T1000 (cell line): ENCODE measurements around the gene TREX2.

Experiments
- DNase-seq: peaks from one replicate; lab custom pipeline; 2025; ENCODE audit warnings: mixed read lengths; lab: John Stamatoyannopoulos, UW

The TREX2 gene, protein sequence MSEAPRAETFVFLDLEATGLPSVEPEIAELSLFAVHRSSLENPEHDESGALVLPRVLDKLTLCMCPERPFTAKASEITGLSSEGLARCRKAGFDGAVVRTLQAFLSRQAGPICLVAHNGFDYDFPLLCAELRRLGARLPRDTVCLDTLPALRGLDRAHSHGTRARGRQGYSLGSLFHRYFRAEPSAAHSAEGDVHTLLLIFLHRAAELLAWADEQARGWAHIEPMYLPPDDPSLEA

DNA sequence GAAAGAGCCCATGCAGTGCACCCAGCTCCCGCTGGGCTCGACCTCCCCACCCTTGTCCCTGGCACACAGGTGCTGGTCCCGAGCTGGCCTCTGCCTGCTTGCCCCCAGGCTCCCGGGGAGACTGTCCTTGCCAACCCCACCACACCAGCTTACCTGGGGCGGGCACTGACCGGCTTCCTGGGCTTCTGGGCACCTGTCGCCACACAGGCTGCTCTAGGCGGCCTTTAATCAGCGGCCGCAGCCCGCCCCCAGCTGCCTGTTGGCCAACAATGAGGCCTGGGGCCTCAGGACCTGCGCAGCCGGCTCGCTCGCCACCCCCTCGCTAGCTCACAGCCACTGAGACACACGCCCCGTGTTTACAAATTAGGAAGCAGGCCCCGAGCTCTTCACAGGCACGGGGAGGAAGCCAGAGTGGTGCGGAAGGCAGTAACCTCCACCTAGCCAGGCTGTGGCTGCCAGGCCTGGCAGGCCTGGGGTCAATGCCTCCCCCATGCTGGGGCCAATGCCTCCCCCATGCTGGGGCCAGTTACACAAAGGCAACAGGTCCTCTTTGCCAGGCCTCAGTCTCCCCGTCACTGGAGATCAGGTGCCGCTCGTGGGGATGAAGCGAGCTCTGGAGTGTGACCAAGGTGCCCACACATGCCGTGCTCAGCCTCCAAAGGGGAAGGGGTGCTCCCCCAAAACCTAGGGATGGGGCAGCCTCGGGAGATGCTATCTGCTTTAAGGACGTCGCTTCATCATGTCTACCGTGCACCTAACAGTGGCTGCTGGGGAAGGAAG, at the start of gene TREX2:
Gene TREX2, minus strand, starts transcription at position 201 of the 780 bp plus-strand sequence. CDS start 626 bp downstream, outside the sequence.
- no peak for DNase-seq

DNA sequence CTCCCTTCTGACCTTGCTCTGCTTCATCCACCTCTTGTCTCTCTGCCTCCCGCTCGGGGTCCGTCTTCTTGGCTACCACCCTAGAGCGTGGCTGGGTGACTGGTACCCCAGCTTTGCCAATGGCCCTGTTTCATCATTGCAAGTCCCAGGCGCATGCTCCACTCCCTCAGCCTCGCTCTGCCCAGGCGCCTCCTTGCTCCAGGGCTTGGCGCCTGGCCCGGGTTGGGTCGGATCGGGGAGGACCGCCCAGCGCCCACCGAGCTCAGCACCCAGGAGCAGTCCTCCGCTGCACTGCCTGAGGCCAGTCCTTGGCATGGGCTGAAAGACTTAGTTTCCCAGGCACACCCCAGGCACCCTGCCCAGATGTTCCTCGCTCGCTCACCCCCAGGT, 49.5 kb upstream of the TREX2 start:
- DNase-seq = no peak

DNA sequence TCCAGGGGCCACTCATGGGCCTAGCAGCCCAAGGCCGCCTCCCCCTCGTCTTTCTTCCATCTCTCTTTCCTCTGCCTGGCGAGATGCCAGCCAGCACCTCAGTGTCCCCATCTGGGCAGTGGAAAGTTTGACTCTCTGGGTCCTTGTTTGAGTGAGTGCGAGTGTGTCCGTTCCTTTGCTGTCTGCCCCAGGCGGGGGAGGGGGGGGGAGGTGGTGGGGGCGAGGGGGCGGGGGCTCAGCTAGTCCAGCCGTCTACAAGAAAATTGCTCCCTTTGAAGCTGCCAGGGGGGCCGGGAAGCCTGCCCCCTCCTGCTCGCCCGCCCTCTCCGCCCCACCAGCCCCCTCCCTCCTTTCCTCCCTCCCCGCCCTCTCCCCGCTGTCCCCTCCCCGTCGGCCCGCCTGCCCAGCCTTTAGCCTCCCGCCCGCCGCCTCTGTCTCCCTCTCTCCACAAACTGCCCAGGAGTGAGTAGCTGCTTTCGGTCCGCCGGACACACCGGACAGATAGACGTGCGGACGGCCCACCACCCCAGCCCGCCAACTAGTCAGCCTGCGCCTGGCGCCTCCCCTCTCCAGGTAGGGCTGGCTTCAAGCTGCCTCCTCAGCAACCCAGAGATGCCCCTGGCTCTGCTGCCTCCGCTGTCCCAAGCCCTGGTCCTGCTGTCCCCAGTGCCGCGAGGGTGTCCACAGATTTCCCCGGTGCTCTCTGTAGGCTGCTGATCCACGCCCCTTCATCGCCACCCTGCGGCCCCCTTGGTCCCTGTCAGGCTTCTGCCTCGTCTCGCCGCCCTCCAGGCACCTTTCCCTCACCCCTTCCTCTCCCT, 48.9 kb upstream of the TREX2 start, which contains the start of gene BGN:
Gene BGN, plus strand, starts transcription at position 440 of the 821 bp plus-strand sequence. CDS start 9,652 bp downstream, outside the sequence.
- no peak for DNase-seq

DNA sequence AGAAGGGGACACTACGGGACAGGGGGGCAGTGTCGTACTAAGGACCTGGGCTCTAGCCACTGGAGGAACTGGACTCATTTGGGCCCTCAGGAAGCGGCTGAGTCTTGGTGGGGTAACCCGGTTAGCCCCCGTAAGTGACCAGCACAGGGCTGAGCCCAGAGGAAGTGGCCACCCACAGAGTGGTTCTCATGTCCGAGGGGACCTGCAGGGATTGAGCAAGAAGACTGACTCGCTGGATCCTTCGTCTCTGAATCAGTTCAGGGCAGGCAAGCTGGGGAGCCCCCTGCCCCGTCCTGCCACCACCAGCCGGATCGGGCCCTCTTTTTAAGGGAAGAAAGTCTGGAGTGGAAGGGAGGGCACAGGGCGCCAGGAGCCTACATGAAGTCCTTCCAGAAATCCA, 48.2 kb upstream of the TREX2 start:
- DNase-seq = no peak

DNA sequence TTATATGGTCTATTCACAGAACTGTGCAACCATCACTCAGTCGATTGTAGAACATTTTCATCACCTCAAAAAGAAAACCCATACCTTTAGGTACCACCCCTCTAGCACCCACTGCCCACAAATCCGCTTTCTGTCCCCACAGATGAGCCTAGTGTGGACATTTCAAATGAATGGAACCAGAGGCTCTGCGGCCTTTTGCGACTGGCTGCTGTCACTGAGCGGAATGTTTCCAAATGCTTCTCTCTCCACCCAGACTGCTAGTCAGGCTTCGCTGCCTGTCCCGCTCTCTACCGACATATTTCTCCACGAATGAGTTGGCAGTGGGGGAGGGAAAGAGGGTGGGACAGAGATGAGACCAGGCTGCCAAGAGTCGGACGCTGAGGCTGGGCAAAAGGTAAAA, 47.2 kb upstream of the TREX2 start:
- DNase-seq = no peak

DNA sequence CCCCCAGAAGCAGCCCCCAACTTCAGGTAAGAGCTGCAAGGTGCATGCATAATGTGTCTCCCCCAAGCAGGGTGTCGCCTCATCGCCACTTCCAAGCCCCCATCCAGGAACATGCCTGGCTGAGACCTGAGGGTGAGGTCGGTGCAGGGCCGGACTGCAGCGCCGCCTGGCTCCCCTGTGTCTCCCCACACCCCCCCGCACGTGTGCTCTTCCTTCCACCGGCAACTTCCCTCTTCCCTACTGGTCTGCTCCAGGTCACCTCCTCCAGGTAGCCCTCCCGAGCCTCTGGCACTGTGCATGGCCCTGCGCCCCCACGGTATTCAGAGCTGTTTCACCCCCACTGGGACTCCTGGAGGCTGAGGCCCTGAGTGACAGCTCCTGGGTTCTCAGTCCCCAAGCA, 46.7 kb upstream of the TREX2 start:
- no peak for DNase-seq

DNA sequence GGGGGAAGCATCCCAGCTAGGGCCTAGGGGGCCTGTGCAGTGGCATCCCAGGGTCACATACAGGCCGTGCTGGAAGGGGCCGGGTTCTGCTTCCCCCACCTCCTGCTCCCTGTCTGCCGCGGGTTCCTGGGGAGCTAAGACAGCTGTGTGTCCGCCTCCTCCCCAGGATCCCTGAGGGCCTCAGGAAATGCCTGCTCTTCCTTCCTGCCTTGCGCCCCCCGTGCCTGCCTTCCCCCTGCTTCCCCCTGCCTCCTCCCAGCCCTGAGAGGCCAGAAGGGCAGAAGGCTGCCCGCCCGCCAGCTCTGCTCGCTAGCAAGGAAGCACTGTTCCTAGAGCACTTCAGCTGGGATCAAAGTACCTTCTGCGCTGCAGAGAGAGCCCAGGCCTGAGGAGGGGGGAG, 46.1 kb upstream of the TREX2 start:
- no peak for DNase-seq

DNA sequence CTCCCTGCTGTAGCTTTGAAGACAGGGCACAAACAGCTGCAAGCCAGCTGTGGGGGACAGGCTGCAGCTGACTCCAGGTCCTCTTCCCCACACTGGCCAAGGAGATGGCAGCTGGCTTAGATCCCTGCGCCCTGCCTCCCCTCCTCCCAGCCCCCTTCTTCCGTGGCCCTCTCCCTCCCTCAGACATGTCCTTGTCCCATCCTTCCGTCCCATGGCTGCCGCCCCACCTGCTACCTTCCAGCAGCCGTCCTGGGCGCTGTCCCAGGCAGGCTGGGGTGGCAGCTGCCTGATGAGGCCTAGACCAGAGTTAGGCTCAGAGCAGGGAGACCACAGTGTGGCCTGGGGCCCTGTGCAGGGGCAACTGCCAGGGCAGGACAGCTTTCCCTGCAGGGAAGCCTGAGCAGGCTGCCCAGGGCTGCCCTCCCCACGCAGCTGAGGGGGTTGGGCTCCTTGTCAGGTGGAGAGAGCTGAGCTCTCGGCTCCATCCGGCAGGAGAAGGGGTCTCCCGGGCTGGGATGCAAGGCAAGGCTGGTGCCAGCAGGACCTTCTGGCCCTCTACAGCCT, 45.6 kb upstream of the TREX2 start:
- no peak for DNase-seq

DNA sequence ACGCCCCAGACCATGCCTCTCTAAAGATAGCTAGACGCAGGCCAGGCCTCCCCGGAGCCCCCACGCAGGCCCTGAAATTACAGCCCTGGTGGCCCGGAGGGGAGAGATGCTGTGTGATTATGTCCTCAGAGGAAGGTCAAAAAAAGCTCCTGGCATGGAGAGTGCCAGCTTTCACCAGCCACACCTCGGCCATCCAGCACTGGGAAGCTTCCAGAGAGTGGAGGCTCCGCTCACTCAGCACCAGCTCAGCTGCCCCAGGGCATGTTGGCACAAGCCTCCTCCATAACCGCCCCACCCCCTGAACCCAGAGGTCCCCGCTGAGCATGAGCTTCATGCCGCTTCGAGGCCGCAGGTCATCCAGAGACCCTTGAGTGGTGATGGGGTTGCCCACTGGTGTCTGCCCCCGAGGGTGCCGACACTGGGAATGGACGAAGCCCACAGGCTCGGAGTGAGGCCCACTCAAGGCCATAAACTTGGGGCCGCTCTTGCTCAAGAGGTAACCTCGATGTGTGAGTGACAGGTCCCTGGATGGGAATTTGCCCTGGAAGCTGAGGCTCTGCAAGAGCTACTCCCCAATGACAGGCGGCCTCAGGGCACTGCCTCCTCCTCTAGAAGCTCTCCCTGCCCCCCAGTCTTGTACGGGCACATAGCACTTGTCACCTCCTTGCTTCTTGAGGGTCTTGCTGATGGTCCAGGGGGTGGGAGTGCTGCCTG, 44.5 kb upstream of the TREX2 start:
- no peak for DNase-seq

DNA sequence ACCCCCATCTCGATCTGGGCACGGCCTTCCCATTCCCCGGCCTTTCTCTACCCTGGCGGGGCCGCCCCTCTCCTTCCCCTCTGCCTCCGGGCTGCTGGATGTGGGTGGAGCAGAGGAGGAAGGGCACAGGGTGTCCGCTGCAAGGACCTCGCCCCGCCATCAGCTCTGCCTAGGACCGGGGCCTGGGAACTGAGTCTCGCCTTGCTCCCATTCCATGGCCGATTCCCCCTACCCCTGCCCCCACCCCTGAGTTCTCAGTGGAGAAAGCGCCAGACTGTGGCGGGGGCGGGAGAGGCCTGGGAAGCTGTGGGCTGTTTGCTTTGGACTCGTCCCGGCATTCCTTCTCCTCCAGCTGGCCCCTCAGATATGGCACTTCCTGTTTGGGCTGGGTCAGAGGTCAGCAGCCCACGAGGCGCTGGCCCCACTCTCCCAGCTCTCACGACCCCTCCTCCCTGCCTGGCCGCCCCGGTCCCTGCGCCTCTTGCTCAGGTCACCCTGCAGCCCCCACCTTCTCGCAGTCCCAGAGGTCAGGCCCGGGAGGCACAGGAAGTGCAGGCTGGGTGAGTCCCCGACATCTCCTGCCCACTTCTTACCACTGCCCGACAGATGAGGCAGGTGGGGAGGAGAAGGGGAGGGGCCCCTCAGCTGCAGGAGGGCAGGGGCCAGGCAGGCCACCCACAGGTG, 42.5 kb upstream of the TREX2 start:
- no peak for DNase-seq

DNA sequence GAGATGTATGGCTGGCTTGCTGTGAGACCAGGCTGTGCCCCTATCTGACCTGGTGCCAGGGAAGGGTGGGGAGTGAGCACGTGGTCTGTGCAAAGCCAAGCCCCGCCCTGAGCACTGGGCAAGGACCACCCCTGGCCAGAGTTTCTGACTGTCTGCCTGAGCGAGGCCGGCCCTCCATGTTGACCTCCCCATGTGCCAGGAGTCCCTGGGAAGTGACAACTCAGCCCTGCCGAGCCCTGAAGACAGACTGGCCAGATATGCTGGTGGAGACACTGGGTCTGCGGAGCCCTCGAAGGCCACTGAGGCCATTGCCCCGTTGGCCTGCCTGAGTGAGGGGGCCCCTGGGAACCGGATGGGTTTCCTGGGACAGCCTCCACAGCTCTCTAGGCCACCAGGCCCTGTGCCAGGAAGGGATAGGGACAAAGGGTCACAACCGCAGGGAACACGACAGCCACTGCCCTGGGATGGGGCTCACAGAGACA, 41.8 kb upstream of the TREX2 start:
- DNase-seq = no peak

DNA sequence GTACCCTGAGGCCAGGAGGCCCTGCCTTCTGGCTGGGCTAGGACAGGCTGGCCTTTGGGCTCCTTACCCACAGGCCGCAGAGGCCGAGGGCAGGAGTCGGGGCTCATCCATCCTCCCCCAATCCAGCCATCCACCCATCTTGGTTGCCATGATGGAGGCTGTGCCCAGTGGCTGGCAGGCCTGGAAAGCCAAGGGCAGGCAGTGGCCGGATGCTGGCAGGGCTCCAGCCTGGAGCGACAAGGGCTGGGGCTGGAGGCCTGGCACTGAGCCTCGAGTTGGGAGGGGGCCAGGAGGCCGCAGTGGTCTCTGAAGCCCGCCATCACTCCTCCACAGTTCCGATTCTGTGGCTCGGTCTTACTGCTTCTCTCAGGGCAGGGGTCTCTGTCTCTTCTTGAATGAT, 40.3 kb upstream of the TREX2 start:
- no peak for DNase-seq

DNA sequence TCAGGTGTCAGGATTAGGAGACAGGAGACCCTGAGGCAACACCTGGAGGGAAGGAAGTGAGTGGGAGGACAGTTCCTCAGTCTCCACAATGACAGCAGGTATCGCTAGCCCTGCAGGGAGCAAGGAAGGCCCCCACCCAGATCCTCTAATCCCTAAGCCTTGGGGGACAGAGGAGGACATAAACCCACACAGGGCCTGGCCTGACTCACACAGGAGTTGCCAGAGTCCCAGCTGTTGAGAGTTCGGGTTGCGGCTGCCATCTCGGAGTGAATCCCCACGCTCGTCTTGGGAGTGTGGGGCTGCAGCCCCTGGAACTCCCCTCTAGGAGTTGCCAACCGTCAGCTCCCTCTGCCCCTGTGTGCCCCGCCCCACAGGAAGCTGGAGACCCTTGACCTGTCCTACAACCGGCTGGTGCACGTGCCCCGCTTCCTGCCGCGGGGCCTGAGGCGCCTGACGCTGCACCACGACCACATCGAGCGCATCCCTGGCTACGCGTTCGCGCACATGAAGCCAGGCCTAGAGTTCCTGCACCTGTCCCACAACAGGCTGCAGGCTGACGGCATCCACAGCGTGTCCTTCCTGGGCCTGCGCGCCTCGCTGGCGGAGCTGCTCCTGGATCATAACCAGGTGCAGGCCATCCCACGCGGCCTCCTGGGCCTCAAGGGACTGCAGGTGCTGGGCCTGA, 39.7 kb upstream of the TREX2 start:
- DNase-seq = no peak

DNA sequence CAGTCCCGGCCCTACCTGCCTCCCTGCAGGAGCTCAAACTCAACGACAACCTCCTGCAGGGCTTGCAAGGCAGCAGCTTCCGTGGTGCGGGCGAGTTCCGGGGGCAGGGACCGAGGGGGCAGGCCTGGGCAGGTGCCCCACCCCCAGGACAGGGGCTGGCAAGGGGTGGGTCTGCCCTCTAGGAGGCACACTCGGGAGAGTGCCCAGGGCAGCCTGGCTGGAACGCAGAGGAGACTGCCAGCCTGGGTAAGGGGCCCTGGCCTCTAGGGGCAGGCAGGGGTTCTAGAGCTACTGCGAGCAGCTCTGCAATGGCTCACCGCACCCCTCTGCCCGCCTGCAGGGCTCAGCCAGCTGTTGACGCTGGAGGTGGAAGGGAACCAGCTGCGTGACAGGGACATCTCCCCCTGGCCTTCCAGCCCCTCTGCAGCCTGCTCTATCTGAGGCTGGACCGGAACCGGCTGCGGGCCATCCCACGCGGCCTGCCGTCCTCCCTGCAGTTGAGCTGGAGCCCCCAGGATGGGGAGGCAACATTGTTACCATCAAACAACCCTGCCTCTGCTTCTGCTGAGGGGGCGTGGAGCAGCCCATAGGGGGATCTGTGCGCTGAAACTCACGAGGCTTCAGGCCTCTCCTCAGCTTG, 36.6 kb upstream of the TREX2 start:
- DNase-seq = no peak

DNA sequence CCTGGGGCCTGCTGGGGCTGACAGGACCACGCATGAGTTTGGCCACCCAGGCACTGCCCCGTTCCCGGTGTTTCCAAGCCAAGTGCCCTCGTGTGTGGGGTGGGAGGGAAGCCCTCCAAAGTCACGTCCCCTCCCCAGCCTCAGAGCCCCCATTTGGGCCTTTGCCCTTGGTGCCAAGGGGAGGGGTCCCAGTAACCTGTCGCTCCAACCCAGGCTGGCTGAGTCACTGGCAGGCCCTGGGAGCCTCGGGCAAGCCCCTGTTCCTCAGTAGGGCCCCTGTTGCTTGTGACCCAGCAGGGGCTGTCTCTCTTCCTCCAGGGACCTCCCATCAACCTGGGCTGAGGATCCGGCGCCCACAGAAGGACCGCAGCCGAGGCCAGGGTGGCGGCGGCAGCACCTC, 35.2 kb upstream of the TREX2 start:
- DNase-seq = no peak

DNA sequence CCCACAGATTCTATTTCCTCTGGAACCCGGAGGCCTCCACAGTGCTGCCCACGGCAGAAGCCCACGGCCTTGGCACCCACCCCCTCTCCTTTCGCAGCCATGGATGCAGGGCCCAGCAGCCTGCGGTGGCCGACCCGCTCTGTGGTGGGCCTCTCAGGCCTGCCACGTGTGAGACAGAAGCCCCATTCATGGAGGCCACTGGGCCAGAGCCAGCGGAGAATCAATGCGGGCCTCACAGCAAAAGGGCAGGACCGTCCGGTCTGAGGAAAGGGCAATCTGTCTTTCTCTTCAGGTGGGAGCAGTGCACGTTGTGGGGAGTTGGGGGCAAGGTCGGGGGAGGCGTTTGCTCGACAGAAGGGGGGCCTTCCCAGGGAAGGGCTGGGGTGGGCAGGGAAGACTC, 32.9 kb upstream of the TREX2 start:
- DNase-seq = no peak

DNA sequence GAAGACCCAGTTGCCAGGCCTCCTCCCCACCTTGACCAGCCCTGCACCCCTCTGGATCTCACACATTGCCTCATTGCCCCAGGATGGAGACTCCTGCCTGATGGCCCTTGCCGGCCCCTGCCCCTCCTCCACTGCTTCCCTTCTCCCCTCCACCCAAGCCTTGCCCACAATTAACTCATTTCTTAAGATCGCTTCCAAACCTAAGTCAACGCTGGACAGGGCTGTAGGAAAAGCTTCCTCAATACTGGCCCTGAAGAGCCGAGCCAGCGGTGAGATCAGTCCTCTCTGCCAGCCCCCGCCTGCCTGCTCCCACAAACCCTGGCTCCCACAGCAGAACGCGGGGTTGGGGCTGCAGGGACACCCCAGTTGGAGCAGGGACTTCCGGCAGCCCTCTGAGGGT, 32.0 kb upstream of the TREX2 start:
- no peak for DNase-seq

DNA sequence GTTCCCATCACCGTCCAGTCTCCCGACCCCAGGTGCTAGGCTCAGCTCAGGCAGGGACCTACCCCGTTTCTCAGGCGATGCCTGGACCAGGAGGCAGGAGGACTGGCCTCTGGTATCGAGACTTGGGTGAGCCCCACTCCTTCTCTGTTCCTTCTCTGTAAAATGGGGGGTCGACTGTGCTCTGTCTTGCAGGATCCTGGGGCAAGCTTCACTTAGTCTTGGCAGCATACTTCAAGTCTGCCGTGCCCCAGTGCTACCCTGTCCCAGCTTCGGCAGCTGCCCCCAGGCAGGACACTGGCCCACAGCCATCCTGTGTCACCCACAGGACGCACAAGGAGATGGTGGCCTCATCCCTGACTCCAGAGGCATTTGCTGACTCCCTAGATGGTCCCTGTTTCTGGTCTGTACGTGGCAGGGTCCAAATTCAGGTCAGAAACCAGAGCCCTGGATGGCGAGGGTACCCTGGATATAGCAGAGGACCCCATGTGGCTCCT, 31.6 kb upstream of the TREX2 start:
- no peak for DNase-seq

DNA sequence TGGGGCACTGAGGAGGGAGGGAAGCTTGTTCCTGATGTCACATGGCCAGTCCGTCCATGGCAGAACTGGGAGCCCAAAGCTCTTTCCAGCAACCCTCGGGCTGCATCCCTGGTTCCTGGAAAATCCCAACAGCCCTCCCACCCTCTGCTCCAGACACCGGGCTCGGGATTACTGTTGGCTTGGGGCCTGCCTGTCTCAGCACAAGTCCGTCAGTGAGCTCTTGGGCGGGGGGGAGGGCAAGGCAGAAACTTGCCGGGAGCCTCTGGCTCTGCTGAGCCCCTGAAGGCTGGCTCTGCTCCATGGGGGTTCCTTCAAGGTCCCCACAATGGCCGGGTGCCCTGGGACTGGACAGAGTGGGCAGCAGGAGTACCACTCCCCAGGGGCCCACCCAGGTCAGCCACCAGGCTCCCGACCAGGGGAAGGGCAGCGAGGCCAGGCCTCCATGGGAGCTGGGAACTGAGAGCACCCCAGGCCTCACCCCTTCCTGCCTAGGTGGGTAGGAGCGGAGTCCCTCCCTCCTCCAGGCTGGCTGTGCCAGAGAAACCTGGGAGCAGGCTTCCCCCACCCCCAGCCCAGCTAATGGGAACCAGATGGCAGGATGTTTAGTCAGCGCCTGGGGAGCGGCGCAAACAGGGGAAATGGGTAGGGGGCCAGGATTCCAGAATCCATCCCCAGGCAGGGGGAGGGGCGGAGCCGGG, 31.0 kb upstream of the TREX2 start:
- DNase-seq = no peak
